Panc1 (cell line): ENCODE data around the gene DTNB. TPM values are rescaled to one million over a fixed set of nuclear protein-coding genes. Genes with fewer than 3 reads are reported as not detected.

Source experiments
- ATAC-seq: fragments of 200-7000 bp; cut with Tn5 transposase; 2 replicates; pipeline ENCODE4 v1.9.1; 2020; ENCODE audit warnings: mild to moderate bottlenecking, moderate library complexity
- BruUV-seq: library from RNA; stranded (reverse); fragments of 400-500 nt; replicated peaks from 2 replicates; lab custom pipeline; 2021; lab: Mats Ljungman, UMichigan
- CTCF ChIA-PET: fragments of 300-600 bp; sonication (Branson Sonifier 250); formaldehyde crosslinking; loops from one replicate; lab custom pipeline; 2022; ENCODE audit warnings: antibody characterized with exemption; lab: Charles Lee
- POLR2A ChIA-PET: fragments of 300-600 bp; sonication (Branson Sonifier 250); formaldehyde crosslinking; loops from one replicate; lab custom pipeline; 2022; ENCODE audit warnings: antibody characterized with exemption; lab: Charles Lee
- DNase-seq: peaks from one replicate; pipeline ENCODE4 v3.0.0-alpha.2; 2010; ENCODE audit warnings: low read depth, low spot score
- H3K27ac ChIP-seq: 2 replicates; pipeline ENCODE4 v1.5.1; 2011; ENCODE audit warnings: mild to moderate bottlenecking, low read length, inconsistent platforms
- H3K27me3 ChIP-seq: fragments of 200-500 bp; sonication (Bioruptor generic); 2 replicates; pipeline ENCODE4 v1.6.0; 2014; ENCODE audit warnings: low read length, inconsistent platforms; ENCODE audit not compliant: control insufficient read depth, insufficient read depth
- H3K36me3 ChIP-seq: fragments of 200-500 bp; sonication (Bioruptor generic); 2 replicates; pipeline ENCODE4 v1.5.1; 2014; ENCODE audit warnings: inconsistent platforms, mild to moderate bottlenecking, low read length, moderate library complexity; ENCODE audit not compliant: control insufficient read depth, insufficient read depth
- H3K4me1 ChIP-seq: 2 replicates; pipeline ENCODE4 v1.5.1; 2011; ENCODE audit warnings: inconsistent platforms, mild to moderate bottlenecking, low read length, moderate library complexity; ENCODE audit not compliant: control insufficient read depth, insufficient read depth
- H3K4me3 ChIP-seq, 2 experiments: 2 replicates each; pipeline ENCODE4 v1.5.1; 2011 to 2012; ENCODE audit warnings: low read depth in 2 of 2, low read length in 2 of 2, mild to moderate bottlenecking in 2 of 2, inconsistent platforms in 1 of 2, moderate library complexity in 1 of 2
- H3K9me3 ChIP-seq: fragments of 200-500 bp; sonication (Bioruptor generic); 2 replicates; pipeline ENCODE4 v1.5.1; 2014; ENCODE audit warnings: low read depth, mild to moderate bottlenecking, inconsistent platforms, low read length, moderate library complexity; ENCODE audit not compliant: control insufficient read depth, insufficient read depth
- CTCF ChIP-seq: fragments of 450-650 bp; IDR thresholded peaks from 2 replicates; pipeline ENCODE4 v1.5.1; 2017; ENCODE audit warnings: mild to moderate bottlenecking
- POLR2AphosphoS5 ChIP-seq: IDR thresholded peaks from 2 replicates; pipeline ENCODE4 v1.6.1; 2012; ENCODE audit warnings: mild to moderate bottlenecking, low read depth, low read length, moderate library complexity
- REST ChIP-seq, 2 experiments: IDR thresholded peaks; 2 replicates each; pipeline ENCODE4 v1.6.1; 2011 to 2012; ENCODE audit warnings: low read depth in 2 of 2, control low read depth in 1 of 2, low read length in 1 of 2, mild to moderate bottlenecking in 1 of 2, moderate library complexity in 1 of 2; ENCODE audit not compliant: insufficient read depth in 1 of 2
- SIN3A ChIP-seq: IDR thresholded peaks from 2 replicates; pipeline ENCODE4 v1.6.1; 2012; ENCODE audit warnings: low read depth, mild to moderate bottlenecking, low read length, moderate library complexity, borderline replicate concordance; ENCODE audit not compliant: insufficient read depth
- TCF7L2 ChIP-seq: IDR thresholded peaks from 2 replicates; pipeline ENCODE4 v1.6.1; 2011; ENCODE audit warnings: mild to moderate bottlenecking, low read depth, low read length, inconsistent platforms
- in situ Hi-C: cut with HindIII; loops from 2 replicates; pipeline ENCODE4 v1.10.0; 2016; ENCODE audit warnings: low sequenced_read_pairs, low pct_unique_long_range_greater_than_20kb
- intact Hi-C: fragments of 100-400 bp; cut with micrococcal nuclease; formaldehyde crosslinking; loops from one replicate; pipeline ENCODE4 v1.10.0; 2022; ENCODE audit not compliant: unreplicated experiment
- total RNA-seq: library from RNA; stranded (reverse); gene quantifications from one replicate; pipeline ENCODE4 v1.2.1, GENCODE V29; 2021; ENCODE audit not compliant: unreplicated experiment

Gene DTNB
- total RNA-seq, 1 experiment from 2014 or later = 37.8 TPM

- ATAC-seq = no peak
- no peak overlapping the region for H3K27ac ChIP-seq
- intact Hi-C loops = no loop called here
These were observed 167.2 kb downstream of the DTNB start for GRCh38 chr2:25506226-25506625.

GRCh38 chr2:25505622-25506021, 167.8 kb downstream of the DTNB start:
- Histone ChIP-seq H3K36me3 (no peaks in the 10 kb centered on the region), H3K4me1 (no peaks in the 10 kb centered on the region), H3K27ac (no peak overlapping the region), H3K27me3 (no peaks in the 10 kb centered on the region), H3K9me3 (no peaks in the 10 kb centered on the region), H3K4me3 (no peak overlapping the region)
- ATAC-seq (no peak), DNase-seq (no peak)
- TF ChIP-seq SIN3A = no peak
- no peak for TF ChIP-seq TCF7L2
- TF ChIP-seq POLR2AphosphoS5 = no peak
- no peak for TF ChIP-seq REST (IDR thresholded peaks at IDR 0.05; ENCODE audit: insufficient read depth in 1 of 2, low read depth in 2 of 2, low read length in 1 of 2)
- BruUV-seq = no TSS peak
- intact Hi-C loops = no loop called here
- in situ Hi-C loops = no loop called here
- CTCF ChIA-PET = no interaction called here
- POLR2A ChIA-PET = interaction anchor here (0.6 kb wide), 1 partner anchor 277 kb away, joined by 9 read pairs; no protein-coding TSS in a partner anchor

More at GRCh38 chr2:25506226-25506625, 167.2 kb downstream of the DTNB start:
- BruUV-seq = no TSS peak
- Histone ChIP-seq H3K9me3 (no peaks in the 10 kb centered on the region), H3K27me3 (no peaks in the 10 kb centered on the region), H3K4me1 (no peaks in the 10 kb centered on the region), H3K4me3 (no peak overlapping the region), H3K36me3 (no peaks in the 10 kb centered on the region)
- TF ChIP-seq SIN3A = no peak
- TF ChIP-seq REST (IDR thresholded peaks at IDR 0.05; ENCODE audit: insufficient read depth in 1 of 2, low read depth in 2 of 2, low read length in 1 of 2) = no peak
- no peak for TF ChIP-seq POLR2AphosphoS5
- TF ChIP-seq CTCF = no peak
- no peak for TF ChIP-seq TCF7L2
- in situ Hi-C loops = no loop called here
- ChIA-PET POLR2A (no interaction called here), CTCF (no interaction called here)
- DNase-seq = no peak
